H7 (cell line): ENCODE measurements around the gene IDH3A. TPM values are rescaled to one million over a fixed set of nuclear protein-coding genes. Genes with fewer than 3 reads are reported as not detected.

ENCODE experiments used
- DNase-seq: peaks from one replicate; pipeline ENCODE4 v3.0.0; 2012
- H3K27me3 ChIP-seq: 2 replicates; pipeline ENCODE4 v1.6.0; 2011; ENCODE audit warnings: mild to moderate bottlenecking, low read length; ENCODE audit not compliant: control insufficient read depth, insufficient read depth
- H3K36me3 ChIP-seq: replicated peaks from 2 replicates; pipeline ENCODE4 v1.5.1; 2011; ENCODE audit warnings: low read length; ENCODE audit not compliant: control insufficient read depth, insufficient read depth
- H3K4me3 ChIP-seq: 2 replicates; pipeline ENCODE4 v1.5.1; 2011; ENCODE audit warnings: low read depth, mild to moderate bottlenecking, control low read depth, low read length, moderate library complexity; ENCODE audit not compliant: insufficient read depth
- total RNA-seq: library from RNA; depleted of rRNA; stranded (reverse); fragments of >200 nt; shearing (Covaris generic); gene quantifications from 2 replicates; pipeline ENCODE4 v1.2.3, GENCODE V29; 2014; rRNA removed

The IDH3A gene
- total RNA-seq, 1 experiment from 2014 or later, result 27.4 TPM

- Histone ChIP-seq H3K4me3 (no peak overlapping the region), H3K36me3 (no peaks in the 10 kb centered on the region), H3K27me3 (no peaks in the 10 kb centered on the region)
- DNase-seq, result peak; percentile 10
Measured at GRCh38 chr15:78209646-78210348, 60.6 kb downstream of the IDH3A start.

- H3K4me3 ChIP-seq, result no peak overlapping the region
- H3K36me3 ChIP-seq, result no peaks in the 10 kb centered on the region
- peak; percentile 14 for DNase-seq
- H3K27me3 ChIP-seq, result no peaks in the 10 kb centered on the region
Measured at GRCh38 chr15:78210349-78210717, 61.2 kb downstream of the IDH3A start.

GRCh38 chr15:78211189-78211921 is 62.2 kb downstream of the IDH3A start:
- H3K27me3 ChIP-seq, result no peaks in the 10 kb centered on the region
- DNase-seq, result peak; percentile 14
- H3K4me3 ChIP-seq, result no peak overlapping the region
- no peaks in the 10 kb centered on the region for H3K36me3 ChIP-seq

GRCh38 chr15:78212008-78212407 is 62.8 kb downstream of the IDH3A start:
- peak; percentile 11 for DNase-seq
- Histone ChIP-seq H3K27me3 (no peaks in the 10 kb centered on the region), H3K4me3 (no peak overlapping the region), H3K36me3 (no peaks in the 10 kb centered on the region)

GRCh38 chr15:78212546-78213424 is 63.6 kb downstream of the IDH3A start:
- H3K4me3 ChIP-seq, result no peak overlapping the region
- peak; percentile 46 for DNase-seq
- H3K27me3 ChIP-seq, result no peaks in the 10 kb centered on the region
- H3K36me3 ChIP-seq, result no peaks in the 10 kb centered on the region

GRCh38 chr15:78213425-78213750 is 64.2 kb downstream of the IDH3A start:
- Histone ChIP-seq H3K27me3 (no peaks in the 10 kb centered on the region), H3K36me3 (no peaks in the 10 kb centered on the region), H3K4me3 (no peak overlapping the region)
- DNase-seq, result no peak

- DNase-seq, result peak; percentile 12
- H3K36me3 ChIP-seq, result no peaks in the 10 kb centered on the region
- no peak overlapping the region for H3K4me3 ChIP-seq
- H3K27me3 ChIP-seq, result no peaks in the 10 kb centered on the region
Measured at GRCh38 chr15:78213956-78214355, 64.8 kb downstream of the IDH3A start.

- Histone ChIP-seq H3K4me3 (no peak overlapping the region), H3K27me3 (no peaks in the 10 kb centered on the region), H3K36me3 (no peaks in the 10 kb centered on the region)
- DNase-seq, result no peak
Measured at GRCh38 chr15:78216276-78217104, 67.3 kb downstream of the IDH3A start.

- Histone ChIP-seq H3K36me3 (no peaks in the 10 kb centered on the region), H3K27me3 (no peaks in the 10 kb centered on the region), H3K4me3 (no peak overlapping the region)
- no peak for DNase-seq
Measured at GRCh38 chr15:78220713-78221112, 71.6 kb downstream of the IDH3A start.

Other genes starting within 250 kb of the IDH3A start
- 9.9 and 15.7 TPM in 2 replicates for gene TBC1D2B, start 71.7 kb upstream of the IDH3A start, total RNA-seq
- not detected in 2 replicates for gene SH2D7, start 56.8 kb upstream of the IDH3A start, total RNA-seq
- gene CIB2, start 17.9 kb upstream of the IDH3A start, total RNA-seq, result 56.7 and 64.5 TPM in 2 replicates
- gene ACSBG1, start 85.2 kb downstream of the IDH3A start, total RNA-seq, result 2.7 and 3.9 TPM in 2 replicates
- gene DNAJA4, start 115.2 kb downstream of the IDH3A start, total RNA-seq, result 0.03 and 0.11 TPM in 2 replicates
- 64.0 and 87.1 TPM in 2 replicates for gene SKIC8, start 150.2 kb downstream of the IDH3A start, total RNA-seq
- 744 and 864 TPM in 2 replicates for gene CRABP1, start 191.0 kb downstream of the IDH3A start, total RNA-seq